ENCODE data around the gene OR7C2.

GRCh38 chr19:14977128-14977527, 35.8 kb downstream of the OR7C2 start:
- TF ChIP-seq CTCF (IDR thresholded peaks at IDR 0.05) (no peak), IRF1 (CRISPR knock-in tag; IDR thresholded peaks at IDR 0.05) (no peak), USF1 (CRISPR knock-in tag; IDR thresholded peaks at IDR 0.05) (no peak), MXD4 (CRISPR knock-in tag; IDR thresholded peaks at IDR 0.05; ENCODE audit: borderline replicate concordance) (no peak), NR1H2 (CRISPR knock-in tag; IDR thresholded peaks at IDR 0.05) (no peak), ZNF423 (CRISPR knock-in tag; IDR thresholded peaks at IDR 0.05) (no peak), MAX (CRISPR knock-in tag; IDR thresholded peaks at IDR 0.05) (no peak), NR3C1 (CRISPR knock-in tag; conservative IDR thresholded peaks at IDR 0.05; ENCODE audit: low read depth) (no peak), JUN (CRISPR knock-in tag; IDR thresholded peaks at IDR 0.05) (no peak), SP1 (CRISPR knock-in tag; conservative IDR thresholded peaks at IDR 0.05) (no peak), HMGXB4 (CRISPR knock-in tag; IDR thresholded peaks at IDR 0.05) (no peak), ATF3 (CRISPR knock-in tag; conservative IDR thresholded peaks at IDR 0.05) (no peak), CREM (CRISPR knock-in tag; IDR thresholded peaks at IDR 0.05) (no peak)
